Activated CD8-positive, alpha-beta memory T cell treated with anti-CD3 and anti-CD28 coated beads, Interleukin-2, amount 10 ng/mL, durations not matched to agents 7 days and 5 days (primary cell): ENCODE results near the gene GMPR. TPM values are rescaled to one million over a fixed set of nuclear protein-coding genes. Genes with fewer than 3 reads are reported as not detected.

Experiments
- ATAC-seq: fragments of 150-1000 bp; cut with Tn5 transposase; one replicate; pipeline ENCODE4 v1.10.0; 2021; ENCODE audit warnings: moderate library complexity
- CTCF ChIA-PET: fragments of 350-600 bp; sonication (Branson Sonifier 250); formaldehyde crosslinking; loops from one replicate; lab custom pipeline; 2021; ENCODE audit warnings: antibody characterized with exemption; lab: Charles Lee
- DNase-seq: peaks from one replicate; pipeline ENCODE4 v3.0.0-alpha.2; 2020
- H3K27ac Mint-ChIP-seq: one replicate; pipeline ENCODE4 v1.8.0; 2021; ENCODE audit warnings: mild to moderate bottlenecking, mixed read lengths
- H3K27me3 Mint-ChIP-seq: one replicate; pipeline ENCODE4 v1.8.0; 2021; ENCODE audit warnings: mixed read lengths
- H3K36me3 Mint-ChIP-seq: one replicate; pipeline ENCODE4 v1.8.0; 2021; ENCODE audit warnings: mild to moderate bottlenecking, mixed read lengths
- H3K4me1 Mint-ChIP-seq: one replicate; pipeline ENCODE4 v1.8.0; 2021; ENCODE audit warnings: mixed read lengths
- H3K4me3 Mint-ChIP-seq: one replicate; pipeline ENCODE4 v1.8.0; 2021; ENCODE audit warnings: mild to moderate bottlenecking, moderate library complexity, mixed read lengths
- H3K9me3 Mint-ChIP-seq: one replicate; pipeline ENCODE4 v1.8.0; 2022; ENCODE audit warnings: low read depth, mixed read lengths
- total RNA-seq, 2 experiments: library from RNA; stranded (reverse); gene quantifications; one replicate each; pipeline ENCODE4 v1.2.3, GENCODE V29; 2021

The GMPR gene
- total RNA-seq, 2 experiments from 2014 or later, result 11.8 to 13.1 TPM

- CTCF ChIA-PET, result no interaction called here
- H3K4me3 Mint-ChIP-seq, result no peak overlapping the region
These were observed 4.7 kb downstream of the GMPR start for GRCh38 chr6:16243055-16243454.

GRCh38 chr6:16243664-16244063 is 5.3 kb downstream of the GMPR start:
- ATAC-seq (no peak), DNase-seq (no peak)
- peaks cover 5% of the 10 kb centered on the region for H3K4me1 Mint-ChIP-seq
- H3K36me3 Mint-ChIP-seq, result peaks cover 7% of the 10 kb centered on the region
- peaks cover 23% of the 10 kb centered on the region for H3K27me3 Mint-ChIP-seq
- no peak overlapping the region for H3K27ac Mint-ChIP-seq
- H3K4me3 Mint-ChIP-seq, result no peak overlapping the region
- CTCF ChIA-PET, result interaction anchor here (1.3 kb wide), 1 partner anchor 61 kb away, joined by 3 read pairs; no protein-coding TSS in a partner anchor
- no peaks in the 10 kb centered on the region for H3K9me3 Mint-ChIP-seq

More at GRCh38 chr6:16243055-16243454, 4.7 kb downstream of the GMPR start:
- Mint-ChIP-seq H3K27me3 (peaks cover 25% of the 10 kb centered on the region), H3K9me3 (no peaks in the 10 kb centered on the region), H3K27ac (no peak overlapping the region), H3K36me3 (peaks cover 5% of the 10 kb centered on the region), H3K4me1 (peaks cover 5% of the 10 kb centered on the region)
- DNase-seq, result no peak
- ATAC-seq, result no peak

- CTCF ChIA-PET, result interaction anchor here (1.3 kb wide), 1 partner anchor 61 kb away, joined by 3 read pairs; no protein-coding TSS in a partner anchor
- H3K9me3 Mint-ChIP-seq, result no peaks in the 10 kb centered on the region
- H3K27ac Mint-ChIP-seq, result no peak overlapping the region
- ATAC-seq, result no peak
- no peak overlapping the region for H3K4me3 Mint-ChIP-seq
- H3K27me3 Mint-ChIP-seq, result peaks cover 15% of the 10 kb centered on the region
- H3K4me1 Mint-ChIP-seq, result no peaks in the 10 kb centered on the region
- no peak for DNase-seq
- peaks cover 7% of the 10 kb centered on the region for H3K36me3 Mint-ChIP-seq
These were observed 6.1 kb downstream of the GMPR start for GRCh38 chr6:16244446-16244845.

- peaks cover 11% of the 10 kb centered on the region for H3K27me3 Mint-ChIP-seq
- no peak overlapping the region for H3K4me3 Mint-ChIP-seq
- peaks cover 7% of the 10 kb centered on the region for H3K36me3 Mint-ChIP-seq
- no peaks in the 10 kb centered on the region for H3K9me3 Mint-ChIP-seq
- no peak overlapping the region for H3K27ac Mint-ChIP-seq
- no peaks in the 10 kb centered on the region for H3K4me1 Mint-ChIP-seq
- ATAC-seq (no peak), DNase-seq (no peak)
- CTCF ChIA-PET, result interaction anchor here (1.3 kb wide), 1 partner anchor 62 kb away, joined by 3 read pairs; no protein-coding TSS in a partner anchor
These were observed 6.6 kb downstream of the GMPR start for GRCh38 chr6:16244869-16245451.

- CTCF ChIA-PET, result interaction anchor here (0.7 kb wide), 1 partner anchor 221 kb away, joined by 3 read pairs; no protein-coding TSS in a partner anchor
- Mint-ChIP-seq H3K36me3 (peaks cover 7% of the 10 kb centered on the region), H3K27ac (no peak overlapping the region), H3K9me3 (no peaks in the 10 kb centered on the region), H3K4me3 (no peak overlapping the region), H3K4me1 (no peaks in the 10 kb centered on the region), H3K27me3 (peaks cover 4% of the 10 kb centered on the region)
- ATAC-seq (no peak), DNase-seq (no peak)
These were observed 10.0 kb downstream of the GMPR start for GRCh38 chr6:16248271-16248853.

GRCh38 chr6:16249971-16250370 is 11.6 kb downstream of the GMPR start:
- Mint-ChIP-seq H3K4me1 (no peaks in the 10 kb centered on the region), H3K27me3 (peaks cover 3% of the 10 kb centered on the region), H3K9me3 (no peaks in the 10 kb centered on the region), H3K27ac (no peak overlapping the region), H3K4me3 (no peak overlapping the region), H3K36me3 (peaks cover 7% of the 10 kb centered on the region)
- ATAC-seq (no peak), DNase-seq (no peak)
- CTCF ChIA-PET, result no interaction called here

DNA sequence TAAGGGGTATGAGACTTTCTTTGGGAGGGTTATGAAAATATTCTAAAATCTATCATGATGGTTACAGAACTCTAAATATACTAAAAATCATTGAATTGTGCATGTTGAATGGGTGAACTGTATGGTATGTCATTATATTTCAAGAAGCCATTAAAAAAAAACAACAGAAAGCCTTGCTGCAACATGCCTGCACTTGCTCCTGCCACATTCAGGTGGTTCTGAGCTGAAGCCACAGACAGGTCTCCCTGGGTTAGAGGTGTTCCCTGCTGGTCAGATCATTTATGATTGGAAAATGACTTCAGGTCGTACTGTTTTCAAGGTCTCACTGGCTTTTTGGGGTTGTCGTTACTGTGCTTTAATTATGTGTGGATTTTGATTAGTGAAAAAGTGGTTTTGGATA is 13.3 kb downstream of the GMPR start:
- H3K27ac Mint-ChIP-seq, result no peak overlapping the region
- H3K4me1 Mint-ChIP-seq, result no peaks in the 10 kb centered on the region
- peaks cover 3% of the 10 kb centered on the region for H3K27me3 Mint-ChIP-seq
- H3K36me3 Mint-ChIP-seq, result peaks cover 4% of the 10 kb centered on the region
- no peaks in the 10 kb centered on the region for H3K9me3 Mint-ChIP-seq
- CTCF ChIA-PET, result no interaction called here
- H3K4me3 Mint-ChIP-seq, result no peak overlapping the region
- DNase-seq, result no peak
- no peak for ATAC-seq

DNA sequence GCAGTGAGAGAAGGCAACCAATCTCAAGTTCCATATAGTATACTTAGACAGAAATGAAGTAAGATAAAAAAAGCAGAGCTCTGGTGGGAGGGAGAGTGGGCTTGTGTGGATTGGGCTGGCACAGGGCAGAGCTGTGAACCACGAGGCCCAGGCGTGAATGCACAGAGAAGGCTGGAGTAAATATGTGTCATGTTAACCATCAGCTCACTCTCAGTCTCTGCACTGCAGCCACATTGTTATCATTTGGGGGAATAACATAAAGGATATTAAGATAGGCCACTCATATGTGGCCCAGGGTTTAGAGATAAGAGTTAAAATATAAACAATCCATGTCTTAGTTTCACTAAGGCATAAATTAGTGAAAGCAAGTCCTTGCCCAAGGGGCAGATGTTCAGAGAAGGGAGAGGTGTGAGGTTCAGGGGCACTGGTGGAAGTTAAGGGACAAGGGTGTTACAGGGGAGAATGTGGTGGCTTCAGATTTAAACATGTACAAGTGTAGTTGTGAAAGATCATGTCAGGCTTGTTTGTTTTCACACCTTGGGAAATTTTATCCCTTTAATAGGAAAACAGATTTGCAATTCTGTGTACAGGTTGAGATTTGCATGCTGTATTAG is 14.4 kb downstream of the GMPR start:
- peaks cover 2% of the 10 kb centered on the region for H3K36me3 Mint-ChIP-seq
- no peaks in the 10 kb centered on the region for H3K4me1 Mint-ChIP-seq
- H3K27me3 Mint-ChIP-seq, result peaks cover 3% of the 10 kb centered on the region
- no peaks in the 10 kb centered on the region for H3K9me3 Mint-ChIP-seq
- DNase-seq, result no peak
- CTCF ChIA-PET, result no interaction called here
- no peak for ATAC-seq
- no peak overlapping the region for H3K4me3 Mint-ChIP-seq
- H3K27ac Mint-ChIP-seq, result no peak overlapping the region

DNA sequence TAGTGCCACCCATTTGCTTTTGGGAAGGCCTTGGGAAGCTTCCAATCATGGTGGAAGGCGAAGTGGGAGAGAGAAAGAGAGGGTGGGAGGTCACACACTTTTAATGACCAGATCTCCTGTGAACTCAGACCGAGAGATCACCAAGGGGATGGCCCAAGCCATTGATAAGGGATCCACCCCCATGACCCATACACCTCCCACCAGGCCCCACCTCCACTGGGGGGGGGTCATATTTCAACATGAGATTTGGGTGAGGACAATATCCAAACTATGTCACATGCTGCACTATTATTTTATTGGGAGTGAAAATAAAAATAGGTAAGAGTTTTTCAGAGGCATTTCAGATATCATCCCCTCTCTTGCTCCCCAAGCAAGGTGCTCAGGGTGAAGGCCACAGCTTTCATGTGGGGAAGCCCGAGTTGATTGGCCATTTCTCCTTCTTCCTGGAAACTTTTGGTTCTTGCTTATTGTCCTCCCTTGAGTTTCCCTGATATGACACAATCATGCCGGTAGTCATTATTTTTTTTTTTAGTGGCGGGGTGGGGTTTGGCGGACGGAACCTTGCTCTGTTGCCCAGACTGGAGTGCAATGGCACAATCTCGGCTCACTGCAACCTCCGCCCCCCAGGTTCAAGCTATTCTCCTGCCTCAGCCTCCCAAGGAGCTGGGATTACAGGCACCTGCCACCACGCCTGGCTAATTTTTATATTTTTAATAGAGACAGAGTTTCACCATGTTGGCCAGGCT is 15.2 kb downstream of the GMPR start:
- no peak for DNase-seq
- no peak for ATAC-seq
- no peaks in the 10 kb centered on the region for H3K9me3 Mint-ChIP-seq
- no peak overlapping the region for H3K4me3 Mint-ChIP-seq
- CTCF ChIA-PET, result interaction anchor here (1.0 kb wide), 1 partner anchor 14 kb away, joined by 3 read pairs; no protein-coding TSS in a partner anchor
- H3K36me3 Mint-ChIP-seq, result no peaks in the 10 kb centered on the region
- no peaks in the 10 kb centered on the region for H3K4me1 Mint-ChIP-seq
- H3K27ac Mint-ChIP-seq, result no peak overlapping the region
- H3K27me3 Mint-ChIP-seq, result peaks cover 5% of the 10 kb centered on the region

- Mint-ChIP-seq H3K9me3 (no peaks in the 10 kb centered on the region), H3K27me3 (peaks cover 5% of the 10 kb centered on the region), H3K36me3 (no peaks in the 10 kb centered on the region), H3K4me1 (no peaks in the 10 kb centered on the region), H3K4me3 (no peak overlapping the region), H3K27ac (no peak overlapping the region)
- no peak for DNase-seq
- CTCF ChIA-PET, result interaction anchor here (1.0 kb wide), 1 partner anchor 15 kb away, joined by 3 read pairs; no protein-coding TSS in a partner anchor
- ATAC-seq, result no peak
These were observed 16.1 kb downstream of the GMPR start for GRCh38 chr6:16254535-16254934.

- CTCF ChIA-PET, result no interaction called here
- no peak overlapping the region for H3K4me3 Mint-ChIP-seq
- H3K4me1 Mint-ChIP-seq, result no peaks in the 10 kb centered on the region
- DNase-seq (no peak), ATAC-seq (no peak)
- H3K9me3 Mint-ChIP-seq, result no peaks in the 10 kb centered on the region
- H3K36me3 Mint-ChIP-seq, result no peaks in the 10 kb centered on the region
- peaks cover 5% of the 10 kb centered on the region for H3K27me3 Mint-ChIP-seq
- H3K27ac Mint-ChIP-seq, result no peak overlapping the region
These were observed 18.4 kb downstream of the GMPR start for GRCh38 chr6:16256781-16257180.

- H3K36me3 Mint-ChIP-seq, result no peaks in the 10 kb centered on the region
- H3K4me3 Mint-ChIP-seq, result no peak overlapping the region
- DNase-seq, result no peak
- no peak overlapping the region for H3K27ac Mint-ChIP-seq
- no peaks in the 10 kb centered on the region for H3K9me3 Mint-ChIP-seq
- ATAC-seq, result no peak
- no peaks in the 10 kb centered on the region for H3K4me1 Mint-ChIP-seq
- CTCF ChIA-PET, result interaction anchor here (1.0 kb wide), 1 partner anchor 19 kb away, joined by 4 read pairs; no protein-coding TSS in a partner anchor
- H3K27me3 Mint-ChIP-seq, result peaks cover 5% of the 10 kb centered on the region
These were observed 19.8 kb downstream of the GMPR start for GRCh38 chr6:16257999-16258708.

GRCh38 chr6:16258709-16259075 is 20.3 kb downstream of the GMPR start:
- no peaks in the 10 kb centered on the region for H3K4me1 Mint-ChIP-seq
- no peak overlapping the region for H3K4me3 Mint-ChIP-seq
- CTCF ChIA-PET, result no interaction called here
- DNase-seq (no peak), ATAC-seq (no peak)
- no peaks in the 10 kb centered on the region for H3K36me3 Mint-ChIP-seq
- no peaks in the 10 kb centered on the region for H3K9me3 Mint-ChIP-seq
- no peak overlapping the region for H3K27ac Mint-ChIP-seq
- peaks cover 6% of the 10 kb centered on the region for H3K27me3 Mint-ChIP-seq
